Tibial artery (tissue), 4 donors: ENCODE measurements around the gene XPNPEP1.

Experiments used
- DNase-seq, 2 donors: peaks; one replicate each; pipeline ENCODE4 v3.0.0-alpha.2; 2019
- H3K27ac ChIP-seq, 2 donors: fragments of 200-600 bp; sonication (generic) in 1 of 2; 1 replicate in 1 of 2; 2 replicates in 1 of 2; pipeline ENCODE4 v1.5.1; 2018 to 2019; ENCODE audit warnings: mild to moderate bottlenecking in 1 of 2
- H3K27me3 ChIP-seq, 2 donors: fragments of 200-600 bp; sonication (generic) in 1 of 2; one replicate each; pipeline versions ENCODE4 v1.5.1 to v1.6.0; 2016 to 2019
- H3K36me3 ChIP-seq, 3 donors: fragments of 200-600 bp; sonication (generic) in 2 of 3; one replicate each; pipeline ENCODE4 v1.5.1; 2016 to 2019; ENCODE audit warnings: mild to moderate bottlenecking in 2 of 3
- H3K4me1 ChIP-seq, 4 donors: fragments of 200-600 bp; sonication (generic) in 2 of 4; 1 replicate in 3 of 4; 2 replicates in 1 of 4; pipeline ENCODE4 v1.5.1; 2016 to 2019
- H3K4me3 ChIP-seq, 2 donors: fragments of 200-600 bp; sonication (generic) in 1 of 2; 1 replicate in 1 of 2; 2 replicates in 1 of 2; pipeline ENCODE4 v1.5.1; 2018 to 2019; ENCODE audit warnings: mild to moderate bottlenecking in 2 of 2
- H3K9me3 ChIP-seq, 3 donors: fragments of 200-600 bp; sonication (generic) in 1 of 3; one replicate each; pipeline ENCODE4 v1.5.1; 2016 to 2019
- CTCF ChIP-seq, 2 experiments: fragments of 200-600 bp in 1 of 2; fragments of 450-650 bp in 1 of 2; IDR thresholded peaks; one replicate each; pipeline ENCODE4 v1.5.1; 2017 to 2019; ENCODE audit warnings: antibody characterized with exemption in 2 of 2, mild to moderate bottlenecking in 1 of 2, moderate library complexity in 1 of 2
- intact Hi-C: fragments of 100-400 bp; cut with DNase I; formaldehyde crosslinking; loops from one replicate; pipeline ENCODE4 v1.15.0; 2023; ENCODE audit warnings: low total_unique reads

The XPNPEP1 gene

GRCh38 chr10:109922976-109923921 is at the start of gene XPNPEP1:
XPNPEP1 (minus strand) TSS chr10:109923511; CDS start chr10:109923433, 78 bp downstream.
- H3K27ac ChIP-seq: peak within 1 kb of the TSS; percentile 84 to 97
- intact Hi-C loops: loop anchor here (5.0 kb wide), 1 partner anchor 41 kb away; no protein-coding TSS in a partner anchor
- peak; percentile 87 to 94 for DNase-seq
- no peaks in the 10 kb centered on the region for H3K36me3 ChIP-seq
- H3K4me3 ChIP-seq: peak within 1 kb of the TSS; percentile 80 to 99
- H3K4me1 ChIP-seq: peaks cover 0 to 22% (median 17%) of the 10 kb centered on the region in 4 donors
- no peaks in the 10 kb centered on the region for H3K27me3 ChIP-seq
- H3K9me3 ChIP-seq: no peaks in the 10 kb centered on the region
- no peak for TF ChIP-seq CTCF (IDR thresholded peaks at IDR 0.05)

- Histone ChIP-seq H3K4me3 (no peak overlapping the region), H3K27ac (no peak overlapping the region), H3K4me1 (peaks cover 1 to 24% (median 10%) of the 10 kb centered on the region in 4 donors), H3K9me3 (no peaks in the 10 kb centered on the region), H3K36me3 (no peaks in the 10 kb centered on the region), H3K27me3 (no peaks in the 10 kb centered on the region)
- TF ChIP-seq CTCF (IDR thresholded peaks at IDR 0.05): no peak
- DNase-seq: no peak
- intact Hi-C loops: no loop called here
Measured at GRCh38 chr10:109972372-109973001, 49.2 kb upstream of the XPNPEP1 start.

GRCh38 chr10:109971634-109972033 is 48.3 kb upstream of the XPNPEP1 start:
- no peaks in the 10 kb centered on the region for H3K36me3 ChIP-seq
- no peaks in the 10 kb centered on the region for H3K9me3 ChIP-seq
- H3K27ac ChIP-seq: no peak overlapping the region
- no peak overlapping the region for H3K4me3 ChIP-seq
- H3K27me3 ChIP-seq: no peaks in the 10 kb centered on the region
- DNase-seq: no peak
- H3K4me1 ChIP-seq: peaks cover 0 to 24% (median 10%) of the 10 kb centered on the region in 4 donors
- intact Hi-C loops: no loop called here
- TF ChIP-seq CTCF (IDR thresholded peaks at IDR 0.05): no peak

- no peak for TF ChIP-seq CTCF (IDR thresholded peaks at IDR 0.05)
- Histone ChIP-seq H3K9me3 (no peaks in the 10 kb centered on the region), H3K27me3 (no peaks in the 10 kb centered on the region), H3K4me1 (peaks cover 0 to 33% (median 23%) of the 10 kb centered on the region in 4 donors), H3K36me3 (no peaks in the 10 kb centered on the region), H3K4me3 (no peak overlapping the region), H3K27ac (peak overlapping the region; percentile 31 to 45)
- DNase-seq: no peak
- intact Hi-C loops: loop anchor here (10.0 kb wide), 1 partner anchor 85 kb away; no protein-coding TSS in a partner anchor
Measured at GRCh38 chr10:109969760-109970346, 46.5 kb upstream of the XPNPEP1 start.

- H3K27ac ChIP-seq: peak overlapping the region; percentile 31 to 45
- no peak for DNase-seq
- no peak overlapping the region for H3K4me3 ChIP-seq
- no peak for TF ChIP-seq CTCF (IDR thresholded peaks at IDR 0.05)
- H3K4me1 ChIP-seq: peaks cover 0 to 33% (median 23%) of the 10 kb centered on the region in 4 donors
- no peaks in the 10 kb centered on the region for H3K27me3 ChIP-seq
- no peaks in the 10 kb centered on the region for H3K9me3 ChIP-seq
- H3K36me3 ChIP-seq: no peaks in the 10 kb centered on the region
- intact Hi-C loops: loop anchor here (10.0 kb wide), 1 partner anchor 84 kb away; no protein-coding TSS in a partner anchor
Measured at GRCh38 chr10:109968953-109969759, 45.8 kb upstream of the XPNPEP1 start.
